ENCODE measurements around the gene CDH4. TPM values are rescaled to one million over a fixed set of nuclear protein-coding genes. Genes with fewer than 3 reads are reported as not detected.

The CDH4 gene
- total and polyA plus RNA-seq, 2 of the 8 experiments (the other 6 are each of a cell fraction or from before 2014, with no cell fraction given): 4.3 to 7.9 TPM

- Histone ChIP-seq H3K27me3 (replicated peaks in 1 of 4; ENCODE audit: control insufficient read depth in 3 of 4, extremely low read depth in 1 of 4, insufficient read depth in 3 of 4, low read length in 3 of 4) (no peaks in the 10 kb centered on the region), H3K36me3 (ENCODE audit: control insufficient read depth in 2 of 4, insufficient read depth in 4 of 4, low read length in 3 of 4) (no peaks in the 10 kb centered on the region), H2BK20ac (ENCODE audit: low read length) (no peak overlapping the region), H3K4me1 (replicated peaks in 1 of 4; ENCODE audit: control insufficient read depth in 3 of 4, insufficient read depth in 4 of 4, low read length in 3 of 4) (peaks cover 0 to 12% (median 3%) of the 10 kb centered on the region in 4 experiments; a peak in 3 of 7 replicates), H3K4me3 (ENCODE audit: extremely low read depth in 1 of 4, insufficient read depth in 2 of 4, low read depth in 3 of 4, low read length in 4 of 4) (no peak overlapping the region), H3K9me3 (ENCODE audit: insufficient read depth in 2 of 2, low read depth in 1 of 2, low read length in 1 of 2) (no peaks in the 10 kb centered on the region), H4K5ac (ENCODE audit: insufficient read length, low read depth, low read length) (no peak overlapping the region), H3K4ac (replicated peaks; ENCODE audit: insufficient read length, low read depth, low read length) (peak overlapping the region; percentile 61), H2AFZ (ENCODE audit: low read length) (no peak overlapping the region), H3K27ac (ENCODE audit: low read depth, low read length) (no peak overlapping the region), H3K14ac (ENCODE audit: insufficient read length) (no peak overlapping the region), H3K79me1 (ENCODE audit: low read depth, low read length) (no peaks in the 10 kb centered on the region), H3K56ac (replicated peaks; ENCODE audit: insufficient read length, low read depth, low read length) (no peak overlapping the region), H2BK5ac (ENCODE audit: low read depth, low read length) (peak overlapping the region; percentile 68; the same call in 1 of the 2 replicates), H3K79me2 (ENCODE audit: control insufficient read depth in 1 of 2, insufficient read depth in 2 of 2, low read length in 2 of 2) (no peaks in the 10 kb centered on the region), H3K23ac (ENCODE audit: insufficient read length) (no peak overlapping the region), H3K18ac (ENCODE audit: extremely low read depth, low read length) (no peak overlapping the region), H3K4me2 (ENCODE audit: insufficient read depth in 1 of 2, low read depth in 2 of 2, low read length in 2 of 2) (no peak overlapping the region), H3K9ac (replicated peaks in 1 of 4; ENCODE audit: extremely low read depth in 1 of 4, low read depth in 3 of 4, low read length in 3 of 4) (no peak overlapping the region), H2BK15ac (ENCODE audit: low read length) (peak overlapping the region; percentile 72; the same call in 1 of the 2 replicates), H2AK5ac (ENCODE audit: low read depth, low read length) (no peak overlapping the region), H2BK12ac (ENCODE audit: low read depth, low read length) (no peak overlapping the region), H4K8ac (ENCODE audit: extremely low read depth, insufficient read depth, low read length) (no peak overlapping the region), H2BK120ac (replicated peaks; ENCODE audit: low read depth, low read length) (no peak overlapping the region), H3K23me2 (ENCODE audit: low read depth, low read length) (peaks cover 7% of the 10 kb centered on the region; the same call in 1 of the 2 replicates), H4K20me1 (replicated peaks in 1 of 2; ENCODE audit: control insufficient read depth in 1 of 2, insufficient read depth in 2 of 2, low read length in 2 of 2) (peaks cover 0 to 6% of the 10 kb centered on the region in 2 experiments), H4K91ac (replicated peaks; ENCODE audit: insufficient read length, low read length) (peak overlapping the region; percentile 5)
- TF ChIP-seq SIX5 (IDR thresholded peaks at IDR 0.05; ENCODE audit: low read depth, low read length): no peak
- no peak for TF ChIP-seq JUN (IDR thresholded peaks at IDR 0.05; ENCODE audit: low read depth, low read length)
- TF ChIP-seq TAF1 (IDR thresholded peaks at IDR 0.05; ENCODE audit: low read depth, low read length): no peak
- TF ChIP-seq TBP (IDR thresholded peaks at IDR 0.05; ENCODE audit: low read depth, low read length): no peak
- no peak for TF ChIP-seq KDM5A (IDR thresholded peaks at IDR 0.05; ENCODE audit: low read length)
- TF ChIP-seq CBX8 (IDR thresholded peaks at IDR 0.05; ENCODE audit: borderline replicate concordance, low read depth, low read length): no peak
- no peak for TF ChIP-seq FOSL1 (IDR thresholded peaks at IDR 0.05; ENCODE audit: insufficient read depth, low read depth, low read length)
- TF ChIP-seq POU5F1 (IDR thresholded peaks at IDR 0.05; ENCODE audit: low read depth, low read length): no peak
- POLR2A ChIA-PET (ENCODE audit: partially characterized antibody): no interaction called here
- DNase-seq (ENCODE audit: low read depth in 1 of 2, low spot score in 2 of 2) (no peak), FAIRE-seq (no peak)
- 95% methylated on average over 20 of the region's 25 CpGs; no CpG with 5 or more reads in 1 of the 2 experiments for WGBS, 2 experiments (ENCODE audit: extremely low coverage in 1 of 2, insufficient coverage in 1 of 2, insufficient read length in 1 of 2, insufficient replicate concordance in 2 of 2, low coverage in 1 of 2, low lambda C conversion rate in 2 of 2, missing lambda C conversion rate in 1 of 2)
- CTCF ChIA-PET (ENCODE audit: partially characterized antibody): no interaction called here
These were observed 270.5 kb downstream of the CDH4 start for GRCh38 chr20:61522498-61523090.

Data from H1 (cell line).